SU-DHL-6 (cell line): ENCODE results near the gene ADAD2.

ENCODE experiments used
- EZH2phosphoT487 ChIP-seq: fragments of 200-600 bp; sonication (generic), shearing (Covaris generic); conservative IDR thresholded peaks from 2 replicates; pipeline ENCODE4 v1.6.1; 2018; ENCODE audit warnings: mild to moderate bottlenecking, antibody characterized with exemption, low read length, moderate library complexity, mixed read lengths
- TF ChIP-seq, protein P1 (sequence below): fragments of 200-600 bp; sonication (generic); IDR thresholded peaks from one replicate; pipeline ENCODE4 v1.5.1; 2017; ENCODE audit warnings: antibody characterized with exemption, mild to moderate bottlenecking, low read length, moderate library complexity; ENCODE audit not compliant: insufficient read depth, poor library complexity, severe bottlenecking

DNA sequence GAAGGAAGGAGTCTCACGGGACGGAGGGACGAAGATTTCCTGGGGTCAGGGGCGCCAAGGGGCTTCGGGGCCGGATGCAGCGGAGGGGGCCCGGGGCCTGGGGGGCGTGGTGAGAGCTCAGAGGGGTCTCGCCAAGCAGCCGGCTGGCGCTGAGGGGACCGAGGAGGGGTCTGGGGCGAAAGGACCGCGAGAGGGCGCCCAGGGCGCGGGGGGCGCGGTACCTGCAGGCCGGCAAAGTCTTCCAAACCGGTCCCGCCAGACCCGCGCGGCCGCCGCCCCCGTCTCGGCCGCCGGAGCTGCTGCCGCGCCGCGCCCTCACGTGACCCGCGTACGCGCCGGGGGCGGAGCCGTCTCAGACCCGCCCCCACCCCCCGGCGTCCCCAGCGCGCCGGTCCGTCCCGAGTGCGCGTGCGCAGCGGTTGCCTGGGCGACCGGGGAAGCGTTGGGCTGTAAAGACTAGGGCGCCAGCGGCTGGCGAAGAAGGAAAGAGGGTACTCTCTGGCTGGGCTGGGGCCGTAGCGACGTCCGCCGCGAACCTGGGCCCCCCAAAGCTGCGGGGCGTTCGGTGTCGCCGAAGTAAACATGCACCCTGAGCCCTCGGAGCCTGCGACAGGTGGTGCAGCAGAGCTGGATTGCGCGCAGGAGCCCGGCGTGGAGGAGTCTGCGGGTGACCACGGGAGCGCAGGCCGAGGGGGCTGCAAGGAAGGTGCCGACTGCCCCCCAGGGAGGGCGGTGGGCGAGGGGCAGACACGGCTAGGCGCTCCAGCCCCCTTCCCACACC, 45.9 kb upstream of the ADAD2 start, which contains the start of the genes DNAAF1 and HSDL1:
- TF ChIP-seq, protein P1, sequence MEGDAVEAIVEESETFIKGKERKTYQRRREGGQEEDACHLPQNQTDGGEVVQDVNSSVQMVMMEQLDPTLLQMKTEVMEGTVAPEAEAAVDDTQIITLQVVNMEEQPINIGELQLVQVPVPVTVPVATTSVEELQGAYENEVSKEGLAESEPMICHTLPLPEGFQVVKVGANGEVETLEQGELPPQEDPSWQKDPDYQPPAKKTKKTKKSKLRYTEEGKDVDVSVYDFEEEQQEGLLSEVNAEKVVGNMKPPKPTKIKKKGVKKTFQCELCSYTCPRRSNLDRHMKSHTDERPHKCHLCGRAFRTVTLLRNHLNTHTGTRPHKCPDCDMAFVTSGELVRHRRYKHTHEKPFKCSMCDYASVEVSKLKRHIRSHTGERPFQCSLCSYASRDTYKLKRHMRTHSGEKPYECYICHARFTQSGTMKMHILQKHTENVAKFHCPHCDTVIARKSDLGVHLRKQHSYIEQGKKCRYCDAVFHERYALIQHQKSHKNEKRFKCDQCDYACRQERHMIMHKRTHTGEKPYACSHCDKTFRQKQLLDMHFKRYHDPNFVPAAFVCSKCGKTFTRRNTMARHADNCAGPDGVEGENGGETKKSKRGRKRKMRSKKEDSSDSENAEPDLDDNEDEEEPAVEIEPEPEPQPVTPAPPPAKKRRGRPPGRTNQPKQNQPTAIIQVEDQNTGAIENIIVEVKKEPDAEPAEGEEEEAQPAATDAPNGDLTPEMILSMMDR: peak; percentile 30
- TF ChIP-seq EZH2phosphoT487: no peak
